Stomach (tissue), 4 donors: ENCODE results near the gene BIRC6.

Experiments used
- POLR2AphosphoS5 ChIP-seq, 3 donors: sonication (generic); formaldehyde crosslinking; IDR thresholded peaks; one replicate each; pipeline ENCODE4 v1.6.1; 2016; ENCODE audit warnings: antibody characterized with exemption in 3 of 3
- TF ChIP-seq, protein P1 (sequence below), 7 experiments: fragments of 450-650 bp in 4 of 7; fragments of 200-600 bp in 3 of 7; sonication (generic) in 3 of 7; IDR thresholded peaks; one replicate each; pipeline ENCODE4 v1.5.1; 2016 to 2019; ENCODE audit warnings: antibody characterized with exemption in 7 of 7, control low read depth in 2 of 7, mild to moderate bottlenecking in 1 of 7

DNA sequence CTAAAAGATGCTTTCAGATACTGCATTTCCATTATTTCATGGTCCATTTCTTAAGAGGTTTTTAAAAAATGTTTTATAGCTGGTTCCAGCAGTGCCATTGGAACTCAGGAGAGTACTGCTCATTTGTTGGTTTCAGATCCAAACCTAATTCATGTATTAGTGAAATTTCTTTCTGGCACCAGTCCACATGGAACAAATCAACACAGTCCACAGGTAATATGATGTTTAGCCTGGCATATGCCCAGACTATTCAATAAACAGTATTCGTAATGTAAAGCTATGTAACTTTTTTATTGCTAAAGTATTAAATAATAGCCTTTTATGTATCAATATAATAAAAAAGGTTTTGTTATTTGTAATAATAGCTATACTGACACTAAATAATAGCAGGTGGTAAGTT is 134.5 kb downstream of the BIRC6 start:
- TF ChIP-seq POLR2AphosphoS5 (IDR thresholded peaks at IDR 0.05), result no peak
- TF ChIP-seq, protein P1, sequence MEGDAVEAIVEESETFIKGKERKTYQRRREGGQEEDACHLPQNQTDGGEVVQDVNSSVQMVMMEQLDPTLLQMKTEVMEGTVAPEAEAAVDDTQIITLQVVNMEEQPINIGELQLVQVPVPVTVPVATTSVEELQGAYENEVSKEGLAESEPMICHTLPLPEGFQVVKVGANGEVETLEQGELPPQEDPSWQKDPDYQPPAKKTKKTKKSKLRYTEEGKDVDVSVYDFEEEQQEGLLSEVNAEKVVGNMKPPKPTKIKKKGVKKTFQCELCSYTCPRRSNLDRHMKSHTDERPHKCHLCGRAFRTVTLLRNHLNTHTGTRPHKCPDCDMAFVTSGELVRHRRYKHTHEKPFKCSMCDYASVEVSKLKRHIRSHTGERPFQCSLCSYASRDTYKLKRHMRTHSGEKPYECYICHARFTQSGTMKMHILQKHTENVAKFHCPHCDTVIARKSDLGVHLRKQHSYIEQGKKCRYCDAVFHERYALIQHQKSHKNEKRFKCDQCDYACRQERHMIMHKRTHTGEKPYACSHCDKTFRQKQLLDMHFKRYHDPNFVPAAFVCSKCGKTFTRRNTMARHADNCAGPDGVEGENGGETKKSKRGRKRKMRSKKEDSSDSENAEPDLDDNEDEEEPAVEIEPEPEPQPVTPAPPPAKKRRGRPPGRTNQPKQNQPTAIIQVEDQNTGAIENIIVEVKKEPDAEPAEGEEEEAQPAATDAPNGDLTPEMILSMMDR (IDR thresholded peaks at IDR 0.05), result no peak
